HL-60/S4 treated with retinoic acid at 250 ng/mL for 4 days and 3 days (cell line): ENCODE results near the gene PTCD2.
"Not testable (repeated sequence)": the region's sequence is repeated elsewhere in the genome, so short reads cannot be mapped to it uniquely, and the experiment has no call there.

ENCODE experiments used
- in situ Hi-C: fragments of 300-500 bp; cut with MboI; formaldehyde crosslinking; loops from 2 replicates; pipeline ENCODE4 v1.7.0; 2022; ENCODE audit warnings: low sequenced_read_pairs

The PTCD2 gene

DNA sequence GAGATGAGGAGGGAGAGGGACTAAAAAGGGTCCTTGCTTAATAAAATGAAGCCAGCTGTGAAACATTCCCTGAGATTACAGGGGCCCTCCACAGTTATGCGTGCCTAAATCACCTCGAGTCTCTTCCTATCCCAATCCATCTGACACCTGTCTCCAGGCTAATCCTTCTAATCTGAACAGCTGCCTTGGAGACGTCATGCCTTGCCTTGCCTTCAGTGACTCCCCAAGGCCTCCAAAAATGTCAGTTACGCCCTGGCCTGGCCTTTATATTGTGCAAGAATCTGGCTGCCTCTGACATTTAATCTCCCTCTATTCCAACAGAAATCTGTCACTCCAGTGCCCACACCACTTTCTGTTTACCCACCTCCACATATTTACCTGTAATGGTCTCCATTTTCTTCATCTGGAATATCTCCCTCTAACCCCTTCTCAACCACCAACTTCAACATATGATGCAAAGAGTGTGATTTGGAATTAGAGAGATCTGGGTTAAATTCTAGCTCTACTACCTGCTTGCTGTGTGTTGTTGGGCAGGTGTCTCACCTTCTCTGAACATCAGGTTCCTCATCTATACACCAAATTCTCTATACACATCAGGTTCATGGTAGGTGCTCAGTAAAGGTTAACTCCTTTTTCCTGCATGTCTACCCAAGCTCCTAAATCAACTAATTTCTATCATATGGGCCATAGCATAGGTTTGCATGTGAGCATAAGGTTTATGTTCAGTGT, 57.9 kb downstream of the PTCD2 start:
- in situ Hi-C loops, result no loop called here

DNA sequence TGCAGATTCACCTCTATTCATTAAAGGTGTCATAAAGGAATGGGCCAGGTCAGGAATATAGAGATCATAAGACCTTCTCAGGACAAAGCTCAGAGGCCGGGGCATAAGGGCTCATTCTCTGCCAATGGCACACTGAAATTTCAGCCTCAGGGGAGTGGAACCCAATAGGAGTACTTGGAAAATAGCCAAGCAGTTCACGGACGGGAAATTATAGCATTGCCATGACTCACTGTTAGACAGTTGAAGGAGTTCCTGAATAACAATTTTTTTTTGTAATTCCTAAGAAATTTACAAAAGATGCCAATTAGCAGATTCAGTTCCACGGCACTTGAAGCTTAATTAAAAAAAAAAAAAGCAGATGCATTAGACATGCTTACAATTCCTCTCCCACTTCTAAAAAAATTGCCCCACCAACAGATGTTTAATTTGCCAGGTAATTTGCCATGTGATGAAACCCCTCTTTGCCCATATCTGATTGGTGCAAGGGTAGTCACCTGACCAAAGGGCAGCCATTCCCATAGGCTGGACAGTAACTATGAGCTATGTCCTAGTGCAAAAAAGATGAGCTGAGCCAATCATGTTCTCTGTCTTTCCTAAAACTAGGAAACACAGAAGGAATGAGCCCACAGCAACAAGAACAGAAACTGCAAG, 58.6 kb downstream of the PTCD2 start:
- in situ Hi-C loops, result no loop called here

GRCh38 chr5:72379936-72380335, 59.8 kb downstream of the PTCD2 start:
- in situ Hi-C loops, result no loop called here

GRCh38 chr5:72380492-72381274, 60.5 kb downstream of the PTCD2 start:
- in situ Hi-C loops, result no loop called here

- in situ Hi-C loops, result no loop called here
Measured at GRCh38 chr5:72383280-72383679, 63.1 kb downstream of the PTCD2 start.

- in situ Hi-C loops, result no loop called here
Measured at GRCh38 chr5:72383726-72384125, 63.6 kb downstream of the PTCD2 start.

DNA sequence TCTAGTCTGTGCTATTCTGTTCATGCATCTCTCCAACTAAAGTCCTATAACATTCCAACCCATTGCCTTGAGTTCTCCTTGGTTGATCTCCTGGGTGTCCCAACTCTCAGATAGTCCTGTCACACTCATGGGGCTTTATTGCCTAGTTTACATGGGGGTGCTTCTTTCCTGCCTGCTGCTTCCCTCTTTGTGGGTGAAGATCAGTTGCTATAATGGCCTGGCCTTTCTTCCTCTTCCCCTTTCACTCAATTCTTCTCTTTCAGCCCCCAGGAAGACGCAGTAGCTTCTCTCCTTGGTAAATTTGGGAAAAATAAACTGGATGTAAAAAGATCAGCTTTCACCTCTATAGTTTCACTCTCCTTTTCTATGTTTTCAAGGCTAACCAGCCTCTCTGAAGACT, 66.5 kb downstream of the PTCD2 start:
- in situ Hi-C loops, result no loop called here

GRCh38 chr5:72387985-72388384, 67.8 kb downstream of the PTCD2 start:
- in situ Hi-C loops, result no loop called here

- in situ Hi-C loops, result no loop called here
Measured at GRCh38 chr5:72388646-72389045, 68.5 kb downstream of the PTCD2 start.

GRCh38 chr5:72390836-72391235, 70.7 kb downstream of the PTCD2 start:
- in situ Hi-C loops, result no loop called here

DNA sequence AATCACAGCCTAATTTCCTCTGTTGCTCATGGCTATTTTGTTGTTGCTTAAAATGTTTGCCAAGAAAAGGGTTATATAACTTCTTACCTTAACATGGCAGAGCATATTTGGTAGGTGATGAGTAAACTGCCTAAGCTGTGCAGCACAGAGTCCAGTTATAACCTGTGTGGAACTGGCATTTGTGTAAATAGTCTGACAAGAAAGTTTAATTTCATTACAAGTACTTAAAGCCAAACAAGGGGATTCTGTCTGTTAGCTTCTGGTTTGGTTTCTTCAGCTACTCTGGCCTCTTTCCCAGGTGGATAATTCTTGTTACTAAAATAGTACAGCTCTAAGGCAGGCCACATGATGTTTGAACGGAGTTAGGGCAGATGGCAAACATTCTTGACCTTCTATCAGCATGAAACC, 72.2 kb downstream of the PTCD2 start:
- in situ Hi-C loops, result no loop called here

DNA sequence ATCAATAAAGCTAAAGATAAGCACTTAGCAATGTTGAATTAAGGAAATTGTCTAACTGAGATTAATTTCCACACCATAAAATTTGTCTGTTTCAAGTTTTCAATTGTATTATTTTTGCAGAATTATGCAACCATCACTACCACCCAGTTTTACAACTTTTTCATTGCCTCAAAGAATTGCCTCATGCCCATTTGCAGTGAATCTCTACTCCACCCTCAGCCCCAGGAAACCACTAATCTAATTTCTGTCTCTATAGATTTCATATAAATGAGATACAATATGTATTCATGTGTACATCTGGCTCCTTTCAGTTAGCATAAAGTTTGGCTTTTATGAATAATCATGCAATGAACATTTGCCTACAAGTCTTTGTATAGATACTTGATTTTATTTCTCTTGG, 72.9 kb downstream of the PTCD2 start:
- in situ Hi-C loops, result no loop called here

GRCh38 chr5:72394688-72395087, 74.5 kb downstream of the PTCD2 start:
- in situ Hi-C loops, result no loop called here

- in situ Hi-C loops, result no loop called here
Measured at GRCh38 chr5:72397836-72398235, 77.7 kb downstream of the PTCD2 start.

GRCh38 chr5:72400950-72401349, 80.8 kb downstream of the PTCD2 start:
- in situ Hi-C loops, result no loop called here

DNA sequence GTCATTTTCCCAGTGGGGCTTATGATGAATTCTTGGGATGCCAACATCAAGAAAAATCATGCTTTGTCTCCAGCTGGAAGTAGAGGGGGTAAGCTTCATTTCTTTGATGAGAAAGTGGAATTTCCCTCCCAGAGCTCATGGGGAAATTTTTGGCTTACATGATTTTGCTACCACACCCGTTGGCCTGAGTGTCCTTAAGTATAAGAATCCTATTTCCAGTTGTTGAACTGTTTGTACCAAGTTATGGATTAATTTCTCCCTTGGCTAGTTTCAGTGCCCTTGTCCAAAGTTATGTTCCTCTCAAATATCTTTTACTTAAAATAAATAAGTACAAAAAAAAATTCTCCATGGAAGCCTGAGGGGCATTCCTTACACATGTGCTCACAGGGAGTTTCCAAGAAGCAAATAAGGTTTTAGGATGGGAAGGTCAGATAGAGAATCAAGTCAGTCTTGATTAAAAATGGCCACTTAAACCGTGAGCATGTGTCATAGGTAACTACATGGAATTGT, 82.3 kb downstream of the PTCD2 start:
- in situ Hi-C loops, result no loop called here

DNA sequence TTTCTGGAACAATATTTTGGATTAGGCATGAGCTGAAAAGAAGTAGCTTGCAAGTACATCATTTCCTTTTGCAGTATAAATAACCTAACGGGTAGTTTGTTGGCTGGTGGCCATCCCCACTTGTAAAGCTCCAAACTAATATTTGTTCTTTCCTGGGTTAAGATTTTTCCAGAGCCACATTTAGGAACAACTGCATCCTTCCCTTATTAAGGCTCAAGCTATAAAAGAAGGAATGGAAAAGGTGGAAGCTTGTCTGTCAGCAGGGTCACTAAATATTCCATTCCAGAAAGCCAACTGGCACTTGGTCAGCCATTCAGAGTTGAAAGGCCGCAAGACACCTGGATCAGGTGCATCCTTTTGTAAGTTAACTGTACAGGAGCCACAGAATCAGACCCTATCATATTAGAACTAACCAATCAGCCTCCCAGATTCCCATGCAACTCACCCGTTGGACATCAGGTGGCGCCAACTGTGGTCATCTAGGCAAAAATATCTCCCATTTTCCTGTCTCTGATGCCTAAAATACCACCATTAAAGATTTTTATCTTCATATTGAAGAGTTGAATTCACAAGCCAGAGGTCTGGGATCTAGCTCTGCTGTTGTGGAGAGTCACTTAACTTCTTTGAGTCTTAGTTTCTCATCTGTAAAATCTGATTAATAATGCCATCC, 82.9 kb downstream of the PTCD2 start:
- in situ Hi-C loops, result no loop called here

- in situ Hi-C loops, result not testable (repeated sequence)
Measured at GRCh38 chr5:72404771-72405170, 84.6 kb downstream of the PTCD2 start.

- in situ Hi-C loops, result no loop called here
Measured at GRCh38 chr5:72407078-72407477, 86.9 kb downstream of the PTCD2 start.

DNA sequence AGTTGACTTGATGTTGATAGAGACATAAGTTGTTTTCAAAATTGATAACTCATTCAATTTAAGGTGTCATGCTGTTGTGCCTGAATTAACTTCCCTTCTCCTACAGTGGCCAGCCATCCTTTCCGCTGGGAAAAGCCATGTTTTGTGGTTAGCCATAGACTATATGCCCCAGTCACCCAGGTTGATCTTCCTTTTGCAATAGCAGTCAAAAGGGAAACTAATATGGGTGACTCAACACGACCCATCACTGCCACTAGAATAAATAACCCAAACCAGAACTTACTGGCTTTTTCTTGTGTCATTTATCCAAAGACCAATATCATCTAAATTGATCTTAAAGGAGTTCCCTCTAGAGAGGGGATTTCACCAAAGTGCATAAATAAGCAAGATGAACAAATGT, 87.4 kb downstream of the PTCD2 start:
- in situ Hi-C loops, result no loop called here

DNA sequence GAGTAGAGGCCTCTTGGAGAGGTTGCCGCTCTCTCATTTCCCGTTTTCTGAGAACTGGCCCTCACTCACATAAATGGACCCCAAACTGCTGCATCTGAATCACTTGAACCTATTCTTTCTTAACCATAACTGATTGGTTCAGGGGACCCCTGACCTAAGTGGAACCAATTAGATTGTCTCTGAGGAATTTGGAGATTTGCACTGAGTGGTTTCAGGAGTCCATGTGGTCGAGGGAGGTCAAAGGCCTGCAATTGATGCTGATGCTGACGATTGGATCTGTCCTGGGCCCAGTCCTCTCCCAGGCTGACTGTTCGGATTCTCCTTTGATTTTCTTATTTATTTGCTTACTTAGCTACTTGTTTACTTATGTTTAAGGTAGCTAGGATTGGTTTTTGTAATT, 88.0 kb downstream of the PTCD2 start:
- in situ Hi-C loops, result no loop called here
